Small intestine (tissue), 7 donors: Measurements from ENCODE around the gene SREK1IP1. TPM values are rescaled to one million over a fixed set of nuclear protein-coding genes. Genes with fewer than 3 reads are reported as not detected.

Source experiments
- DNase-seq, 2 donors: peaks; one replicate each; pipeline versions ENCODE4 v3.0.0 to v3.0.0-alpha.2; 2013
- FAIRE-seq: peaks from 2 replicates; lab custom pipeline; 2012; peaks lifted over from hg19 to GRCh38; lab: Jason Lieb, UNC
- H3K27ac ChIP-seq, 3 donors: one replicate each; pipeline ENCODE4 v1.5.1; 2013; ENCODE audit warnings: low read length in 2 of 3, mild to moderate bottlenecking in 2 of 3, control low read depth in 1 of 3, inconsistent platforms in 1 of 3, low read depth in 1 of 3, moderate library complexity in 1 of 3
- H3K27me3 ChIP-seq, 3 donors: one replicate each; pipeline ENCODE4 v1.6.1; 2013; ENCODE audit warnings: low read length in 3 of 3, inconsistent platforms in 1 of 3; ENCODE audit not compliant: control insufficient read depth in 3 of 3, insufficient read depth in 3 of 3
- H3K36me3 ChIP-seq, 3 donors: one replicate each; pipeline ENCODE4 v1.6.1; 2013; ENCODE audit warnings: low read length in 3 of 3, inconsistent platforms in 1 of 3, low read depth in 1 of 3, mild to moderate bottlenecking in 1 of 3, moderate library complexity in 1 of 3; ENCODE audit not compliant: control insufficient read depth in 3 of 3, insufficient read depth in 2 of 3
- H3K4me1 ChIP-seq, 3 donors: one replicate each; pipeline ENCODE4 v1.6.1; 2013; ENCODE audit warnings: low read length in 2 of 3, inconsistent platforms in 1 of 3, low read depth in 1 of 3, mild to moderate bottlenecking in 1 of 3, moderate library complexity in 1 of 3; ENCODE audit not compliant: control insufficient read depth in 3 of 3, insufficient read depth in 2 of 3
- H3K4me3 ChIP-seq, 3 donors: one replicate each; pipeline ENCODE4 v1.5.1; 2013; ENCODE audit warnings: low read length in 3 of 3, control low read depth in 1 of 3, inconsistent platforms in 1 of 3, low read depth in 1 of 3, mild to moderate bottlenecking in 1 of 3, moderate library complexity in 1 of 3
- H3K9me3 ChIP-seq, 2 donors: one replicate each; pipeline ENCODE4 v1.6.1; 2013; ENCODE audit warnings: low read depth in 1 of 2, low read length in 1 of 2; ENCODE audit not compliant: control insufficient read depth in 2 of 2, insufficient read depth in 1 of 2
- WGBS, 3 donors: extraction: QIAGEN DNeasy Blood & Tissue Kit; methylation state at CpG; one replicate each; pipeline ENCODE4 v1.1.7; 2013; 5-methylcytosine and 5-hydroxymethylcytosine counted together
- polyA plus RNA-seq, 4 donors: library from polyadenylated mRNA; stranded (reverse) in 3 of 4; unstranded in 1 of 4; fragments of 200-250 nt in 3 of 4; fragments of 120-200 nt in 1 of 4; gene quantifications; one replicate each; pipeline versions ENCODE4 v1.2.1 to v1.2.3, GENCODE V29; 2013
- donor health status: healthy with polysubstance abuse.
- donor health status: control.
- donor health status: control.
- donor health status: Bipolar disorder and iron deficiency.
- donor health status: healthy.

SREK1IP1 gene
- polyA plus RNA-seq, 4 donors, result 5.9 to 14.5 (median 8.0) TPM

DNA sequence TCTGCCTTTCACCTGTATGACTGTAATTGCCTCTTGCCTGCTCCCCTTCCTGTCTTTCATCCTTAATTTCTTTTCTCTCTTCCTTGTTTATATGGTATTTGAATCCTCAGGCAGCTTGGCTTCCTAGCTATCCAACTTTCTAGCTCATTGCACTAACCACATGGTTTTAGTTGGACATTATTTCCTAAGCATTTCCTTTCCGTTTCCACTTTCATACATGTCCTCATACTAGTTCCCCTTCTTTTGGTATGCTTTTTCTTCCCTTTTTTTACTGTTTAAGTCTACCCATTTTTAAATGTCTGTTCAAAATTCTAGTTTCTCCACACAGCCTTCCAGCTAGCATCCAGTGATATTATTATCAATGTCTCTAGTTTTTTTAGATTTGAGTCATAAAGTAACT, 6.8 kb upstream of the SREK1IP1 start:
- H3K9me3 ChIP-seq, result no peaks in the 10 kb centered on the region
- FAIRE-seq, result no peak
- no peak for DNase-seq
- WGBS, 3 donors, result 82 to 97% (median 91%) methylated on average over 1 of the region's 1 CpG
- peaks cover 0 to 2% (median 0%) of the 10 kb centered on the region in 3 donors for H3K4me1 ChIP-seq
- no peak overlapping the region for H3K27ac ChIP-seq
- no peak overlapping the region for H3K4me3 ChIP-seq
- peaks cover 0 to 2% (median 0%) of the 10 kb centered on the region in 3 donors for H3K36me3 ChIP-seq
- H3K27me3 ChIP-seq, result no peaks in the 10 kb centered on the region

DNA sequence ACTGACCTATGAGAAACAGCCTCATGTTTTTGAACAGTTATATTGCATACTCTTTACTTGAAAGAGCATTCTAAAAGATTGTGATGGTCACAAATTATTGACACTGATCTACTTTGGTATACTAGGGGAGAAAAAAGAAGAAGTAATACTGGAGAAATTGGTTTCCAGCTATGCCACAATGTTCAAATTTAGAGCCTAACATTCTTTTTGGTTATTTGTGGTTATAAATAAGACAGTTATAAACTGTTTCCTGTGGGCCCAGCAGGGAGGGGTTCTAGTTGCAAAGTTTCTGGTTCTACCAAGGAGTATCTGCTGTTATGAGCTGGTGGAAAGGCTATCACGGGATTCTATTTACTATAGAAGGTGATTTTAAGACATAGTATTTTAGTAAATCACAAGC, 5.0 kb upstream of the SREK1IP1 start:
- no peak overlapping the region for H3K27ac ChIP-seq
- DNase-seq, result no peak
- no peaks in the 10 kb centered on the region for H3K27me3 ChIP-seq
- FAIRE-seq, result no peak
- WGBS, 3 donors, result 69 to 86% (median 70%) methylated on average over 1 of the region's 1 CpG
- no peaks in the 10 kb centered on the region for H3K36me3 ChIP-seq
- no peak overlapping the region for H3K4me3 ChIP-seq
- peaks cover 2 to 10% (median 3%) of the 10 kb centered on the region in 3 donors for H3K4me1 ChIP-seq
- H3K9me3 ChIP-seq, result no peaks in the 10 kb centered on the region

DNA sequence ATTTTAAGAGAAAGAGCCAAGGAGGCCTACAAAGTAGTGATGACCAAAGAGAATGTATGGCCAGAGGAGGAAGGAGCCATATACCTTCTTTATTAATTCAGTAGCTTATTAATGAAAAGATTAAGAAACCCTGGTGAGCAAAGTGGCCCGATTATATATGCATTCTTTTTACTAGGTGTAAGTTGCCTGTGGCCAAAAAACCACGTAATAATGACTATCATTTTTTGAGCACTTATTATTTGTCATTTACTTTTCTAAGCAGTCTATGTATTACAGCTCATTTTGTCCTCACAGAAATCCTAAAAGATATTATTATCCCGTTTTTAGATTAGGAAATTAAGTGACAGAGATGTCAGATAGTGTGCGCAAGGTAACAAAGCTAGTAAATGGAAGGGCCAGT, 3.2 kb upstream of the SREK1IP1 start:
- H3K27me3 ChIP-seq, result no peaks in the 10 kb centered on the region
- no peak overlapping the region for H3K27ac ChIP-seq
- no peaks in the 10 kb centered on the region for H3K36me3 ChIP-seq
- FAIRE-seq, result no peak
- H3K4me3 ChIP-seq, result no peak overlapping the region
- no peaks in the 10 kb centered on the region for H3K9me3 ChIP-seq
- WGBS, 3 donors, result 83 to 88% (median 84%) methylated on average over 4 of the region's 4 CpGs
- DNase-seq, result no peak
- peaks cover 7 to 15% (median 10%) of the 10 kb centered on the region in 3 donors for H3K4me1 ChIP-seq

DNA sequence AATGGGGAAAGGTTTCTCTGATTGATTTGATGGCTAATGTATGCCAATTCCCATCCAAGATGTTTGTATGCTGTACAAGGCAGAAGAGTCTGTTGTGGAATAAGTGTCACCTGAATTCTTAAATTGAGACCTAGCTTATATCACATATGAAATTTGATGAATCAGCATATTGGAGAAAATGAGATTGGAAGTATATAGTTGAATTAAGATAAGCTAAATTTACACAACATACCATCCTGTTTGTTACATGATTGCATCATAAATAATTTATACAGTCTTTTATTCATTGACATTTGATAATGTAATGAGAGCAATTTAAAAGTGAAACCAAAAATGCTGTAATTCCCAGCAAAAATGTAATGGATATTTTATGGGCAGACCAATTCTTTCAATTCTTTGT, 1.4 kb upstream of the SREK1IP1 start:
- no peak for FAIRE-seq

DNA sequence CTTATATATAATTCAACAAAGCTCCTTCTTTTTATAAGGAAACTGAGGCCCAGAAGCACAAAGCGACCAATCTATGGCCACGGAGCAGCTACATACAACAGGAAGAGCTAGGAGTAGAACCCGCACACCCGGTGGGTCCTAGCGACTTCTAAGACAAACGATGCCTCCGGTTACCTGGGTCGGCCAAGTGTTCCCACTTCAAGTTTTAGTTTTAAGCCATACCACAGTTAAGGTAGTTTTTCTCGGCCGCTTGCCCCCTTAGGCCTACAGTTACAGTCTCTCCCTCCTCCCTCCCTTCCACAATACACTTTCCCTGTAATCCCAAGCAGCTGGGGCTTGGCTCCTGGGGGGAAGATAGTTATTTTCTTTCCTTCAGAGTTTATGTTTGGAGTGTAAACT, 533 bp downstream of the SREK1IP1 start:
- Histone ChIP-seq H3K4me1 (peaks cover 12 to 21% (median 21%) of the 10 kb centered on the region in 3 donors), H3K36me3 (peaks cover 0 to 4% (median 3%) of the 10 kb centered on the region in 3 donors), H3K4me3 (peak overlapping the region; percentile 72 to 98 (median 74)), H3K27ac (peak overlapping the region; percentile 82 to 90 (median 87)), H3K27me3 (no peaks in the 10 kb centered on the region), H3K9me3 (no peaks in the 10 kb centered on the region)
- FAIRE-seq, result no peak
- 0 to 2% (median 1%) methylated on average over 10 of the region's 10 CpGs for WGBS, 3 donors
- DNase-seq, result no peak

More for the DNA sequence above, 1.4 kb upstream of the SREK1IP1 start:
- Histone ChIP-seq H3K36me3 (no peaks in the 10 kb centered on the region), H3K4me1 (peaks cover 12 to 21% (median 21%) of the 10 kb centered on the region in 3 donors), H3K27ac (no peak overlapping the region), H3K27me3 (no peaks in the 10 kb centered on the region), H3K9me3 (no peaks in the 10 kb centered on the region), H3K4me3 (peak overlapping the region in 2 of 3 donors; percentile 72 to 98)
- DNase-seq, result no peak

DNA sequence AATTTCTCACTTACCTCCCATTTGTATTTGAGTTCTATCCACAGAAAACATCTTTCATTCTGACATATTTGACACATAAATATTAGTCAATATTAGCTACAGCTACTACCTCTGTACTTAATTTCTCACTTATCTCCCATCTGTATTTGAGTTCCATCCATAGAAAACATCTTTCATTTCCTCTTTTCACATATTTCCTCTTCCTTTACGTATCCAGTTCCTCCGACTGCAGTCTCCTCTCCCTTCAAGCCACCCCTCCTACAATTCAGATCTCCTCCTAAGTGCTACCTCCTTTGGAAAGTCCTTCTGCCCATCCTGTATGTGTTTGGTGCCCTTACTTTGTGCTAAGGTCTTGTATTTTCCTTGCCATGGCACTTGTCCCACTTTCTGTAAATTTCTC, 1.6 kb downstream of the SREK1IP1 start:
- Histone ChIP-seq H3K4me3 (peak overlapping the region in 2 of 3 donors; percentile 72 to 98), H3K27ac (no peak overlapping the region), H3K27me3 (no peaks in the 10 kb centered on the region), H3K4me1 (peaks cover 12 to 21% (median 21%) of the 10 kb centered on the region in 3 donors), H3K36me3 (peaks cover 0 to 7% (median 3%) of the 10 kb centered on the region in 3 donors), H3K9me3 (no peaks in the 10 kb centered on the region)
- DNase-seq, result no peak
- no peak for FAIRE-seq
- WGBS, 3 donors, result 72 to 87% (median 82%) methylated on average over 2 of the region's 2 CpGs

DNA sequence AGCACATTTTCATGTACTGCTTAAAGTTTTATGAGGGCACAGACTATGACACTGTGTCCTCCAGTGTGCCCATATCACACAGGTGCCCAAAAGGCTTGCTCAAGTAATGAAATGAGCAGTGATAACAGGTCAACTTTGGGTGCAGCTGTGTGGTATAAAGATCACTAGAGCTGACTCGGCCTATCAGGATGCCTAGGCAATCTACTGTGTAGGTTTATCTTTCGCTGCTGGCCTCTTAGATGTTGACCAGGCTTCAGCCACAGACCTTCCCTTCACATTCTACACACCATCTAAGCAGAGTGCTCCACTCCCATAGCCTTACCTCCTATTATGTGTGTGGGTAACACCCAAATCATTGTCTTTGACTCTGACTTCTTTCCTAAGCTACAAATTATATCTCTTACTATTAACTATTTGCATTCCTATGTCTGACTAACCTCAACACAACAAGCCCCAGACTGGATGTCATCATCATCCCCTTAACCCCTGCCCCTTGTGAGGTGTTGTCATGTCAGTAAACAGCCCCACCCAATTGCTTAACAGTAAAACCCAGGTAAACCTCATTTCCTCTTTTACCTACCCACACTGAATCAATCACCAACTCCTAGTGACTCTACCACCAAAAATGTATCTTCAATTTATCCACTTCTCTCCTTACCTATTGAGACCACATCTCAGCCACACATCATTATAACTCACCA, 2.5 kb downstream of the SREK1IP1 start:
- Histone ChIP-seq H3K9me3 (no peaks in the 10 kb centered on the region), H3K4me1 (peaks cover 12 to 21% (median 21%) of the 10 kb centered on the region in 3 donors), H3K27me3 (no peaks in the 10 kb centered on the region), H3K27ac (peak overlapping the region in 1 of 3 donors; percentile 59), H3K4me3 (no peak overlapping the region), H3K36me3 (peaks cover 0 to 7% (median 3%) of the 10 kb centered on the region in 3 donors)
- FAIRE-seq, result no peak
- WGBS, 3 donors, result 11 to 68% (median 37%) methylated on average over 2 of the region's 2 CpGs
- DNase-seq, result peak; percentile 49 to 52

DNA sequence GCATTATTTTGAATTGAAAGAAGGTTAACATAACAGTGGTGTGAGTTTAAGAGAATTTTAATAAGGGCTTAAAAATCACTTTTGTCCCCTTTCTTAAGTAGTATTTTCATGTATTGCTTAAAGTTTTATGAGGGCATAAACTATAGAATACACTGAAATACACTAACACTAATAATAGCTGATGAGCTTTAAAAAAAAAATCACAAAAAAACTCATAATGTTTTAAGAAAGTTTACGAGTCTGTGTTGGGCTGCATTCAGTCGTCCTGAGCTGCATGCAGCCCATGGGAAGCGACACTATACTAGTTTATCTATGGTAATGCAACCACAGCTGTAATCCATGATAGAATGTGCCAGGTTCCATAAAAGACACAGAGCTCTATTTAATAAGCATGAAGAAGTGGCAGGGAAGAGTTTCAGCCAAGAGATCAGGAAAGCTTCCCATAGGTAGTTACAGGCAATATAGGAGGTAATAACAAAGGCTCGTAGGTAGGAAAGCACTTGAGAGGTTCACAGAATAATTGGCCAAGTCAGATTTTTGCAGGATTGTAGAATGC, 4.5 kb downstream of the SREK1IP1 start:
- Histone ChIP-seq H3K9me3 (no peaks in the 10 kb centered on the region), H3K36me3 (peaks cover 0 to 7% (median 3%) of the 10 kb centered on the region in 3 donors), H3K27me3 (no peaks in the 10 kb centered on the region), H3K4me1 (peaks cover 10 to 17% (median 10%) of the 10 kb centered on the region in 3 donors), H3K4me3 (no peak overlapping the region), H3K27ac (no peak overlapping the region)
- DNase-seq, result no peak
- 66 to 73% (median 70%) methylated on average over 4 of the region's 4 CpGs for WGBS, 3 donors
- FAIRE-seq, result no peak
